ENCODE results near the gene MTLN.

GRCh38 chr2:110220190-110220564 lies 7.8 kb upstream of the MTLN start:
- TF ChIP-seq ZNF274 (IDR thresholded peaks at IDR 0.05; ENCODE audit: low read depth, low read length) (no peak), SUZ12 (IDR thresholded peaks at IDR 0.05; ENCODE audit: extremely low read depth, insufficient read depth, insufficient read length) (no peak)
